Brain microvascular endothelial cell (primary cell): ENCODE data around the gene BACE1.

Experiments used
- DNase-seq: peaks from one replicate; pipeline ENCODE4 v3.0.0-alpha.2; 2020
- H3K27ac ChIP-seq: fragments of 250-450 bp; sonication (Bioruptor Pico); 2 replicates; pipeline ENCODE4 v1.5.1; 2020; ENCODE audit warnings: mild to moderate bottlenecking, moderate library complexity
- H3K27me3 ChIP-seq: fragments of 250-450 bp; sonication (Bioruptor Pico); replicated peaks from 2 replicates; pipeline ENCODE4 v1.5.1; 2020; ENCODE audit warnings: mild to moderate bottlenecking
- H3K36me3 ChIP-seq: fragments of 250-450 bp; sonication (Bioruptor Pico); replicated peaks from 2 replicates; pipeline ENCODE4 v1.5.1; 2020; ENCODE audit warnings: mild to moderate bottlenecking
- H3K4me3 ChIP-seq: 2 replicates; pipeline ENCODE4 v1.5.1; 2011; ENCODE audit warnings: low read depth, mild to moderate bottlenecking, control low read depth, low read length, moderate library complexity
- CTCF ChIP-seq: IDR thresholded peaks from 2 replicates; pipeline ENCODE4 v1.5.1; 2011; ENCODE audit warnings: low read depth, mild to moderate bottlenecking, moderate library complexity, low read length, control low read depth, inconsistent platforms; ENCODE audit errors: missing control alignments
- in situ Hi-C: cut with HindIII; loops from 2 replicates; pipeline ENCODE4 v1.10.0; 2017; ENCODE audit warnings: low sequenced_read_pairs, low pct_ligation_motif_present

BACE1 gene

GRCh38 chr11:117313828-117314768, 2.0 kb downstream of the BACE1 start:
- Histone ChIP-seq H3K27ac (no peak overlapping the region), H3K4me3 (peak overlapping the region; percentile 70), H3K27me3 (no peaks in the 10 kb centered on the region), H3K36me3 (no peaks in the 10 kb centered on the region)
- no peak for DNase-seq
- in situ Hi-C loops = no loop called here
- no peak for TF ChIP-seq CTCF

DNA sequence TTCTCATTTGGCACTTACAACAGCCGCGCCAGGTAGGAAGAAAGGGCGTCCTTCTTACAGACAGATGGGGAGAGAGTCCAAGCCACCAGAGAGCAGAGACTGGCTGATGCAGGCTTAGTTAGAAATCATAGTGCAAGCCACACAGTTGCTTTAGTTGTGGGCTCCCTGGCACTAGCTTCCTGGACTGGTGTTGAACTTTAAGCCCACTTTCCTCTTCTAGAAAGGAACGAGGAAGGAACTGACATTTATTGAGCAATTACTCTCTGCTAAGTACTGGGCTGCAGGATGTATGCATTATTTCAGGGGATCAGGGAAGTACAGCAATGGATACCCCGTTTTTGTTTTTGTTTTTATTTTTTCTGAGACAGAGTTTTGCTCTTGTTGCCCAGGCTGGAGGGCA, 3.0 kb downstream of the BACE1 start:
- no peak overlapping the region for H3K4me3 ChIP-seq
- no peak for TF ChIP-seq CTCF

GRCh38 chr11:117309310-117309709, 6.7 kb downstream of the BACE1 start:
- H3K4me3 ChIP-seq = no peak overlapping the region
- no peak for DNase-seq
- no peak overlapping the region for H3K27ac ChIP-seq
- no peaks in the 10 kb centered on the region for H3K27me3 ChIP-seq
- no peaks in the 10 kb centered on the region for H3K36me3 ChIP-seq
- no peak for TF ChIP-seq CTCF
- in situ Hi-C loops = no loop called here

More for the DNA sequence above, 3.0 kb downstream of the BACE1 start:
- in situ Hi-C loops = no loop called here
- H3K27me3 ChIP-seq = no peaks in the 10 kb centered on the region
- no peak overlapping the region for H3K27ac ChIP-seq
- DNase-seq = no peak
- no peaks in the 10 kb centered on the region for H3K36me3 ChIP-seq

DNA sequence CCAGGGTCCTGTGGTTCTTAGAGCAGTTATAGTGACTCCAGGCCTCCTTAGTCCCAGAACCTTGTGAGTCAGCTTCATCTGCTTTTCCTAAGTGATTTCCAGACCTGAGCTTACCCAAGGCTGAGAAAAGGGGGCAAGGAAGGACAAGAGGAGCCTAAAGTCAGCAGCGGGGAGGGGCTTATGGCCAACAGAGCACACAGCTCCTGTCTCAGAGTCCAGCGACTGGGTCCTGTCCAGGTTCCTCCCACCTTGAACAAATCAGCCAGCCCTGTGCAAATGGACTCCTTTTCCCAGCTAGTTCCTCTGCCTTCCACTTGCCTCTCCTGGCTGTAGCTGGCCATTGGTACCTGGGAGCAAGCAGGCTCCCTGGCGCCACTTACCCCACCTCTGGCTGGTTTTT, 10.9 kb downstream of the BACE1 start:
- no peak for TF ChIP-seq CTCF
- Histone ChIP-seq H3K36me3 (no peaks in the 10 kb centered on the region), H3K27me3 (no peaks in the 10 kb centered on the region), H3K27ac (no peak overlapping the region), H3K4me3 (no peak overlapping the region)
- no peak for DNase-seq
- in situ Hi-C loops = no loop called here

- Histone ChIP-seq H3K4me3 (no peak overlapping the region), H3K27me3 (no peaks in the 10 kb centered on the region), H3K36me3 (no peaks in the 10 kb centered on the region), H3K27ac (no peak overlapping the region)
- no peak for DNase-seq
- TF ChIP-seq CTCF = no peak
- in situ Hi-C loops = no loop called here
Measured at GRCh38 chr11:117303646-117304315, 12.3 kb downstream of the BACE1 start.
